GM21786 (cell line): ENCODE data around the gene IL1R1.

ENCODE experiments used
- ATAC-seq: cut with Tn5 transposase; IDR thresholded peaks from one replicate; pipeline ENCODE4 v1.9.1; 2021; ENCODE audit not compliant: unreplicated experiment

Gene IL1R1

GRCh38 chr2:102168026-102168771, 25.7 kb downstream of the IL1R1 start:
- no peak for ATAC-seq

GRCh38 chr2:102171946-102172345, 29.4 kb downstream of the IL1R1 start:
- no peak for ATAC-seq

GRCh38 chr2:102172745-102173144, 30.2 kb downstream of the IL1R1 start:
- no peak for ATAC-seq

- no peak for ATAC-seq
Observed at GRCh38 chr2:102176172-102176571, 33.6 kb downstream of the IL1R1 start.

GRCh38 chr2:102177814-102178478, 35.4 kb downstream of the IL1R1 start:
- no peak for ATAC-seq

GRCh38 chr2:102179061-102179460, 36.5 kb downstream of the IL1R1 start:
- no peak for ATAC-seq

GRCh38 chr2:102179788-102180686, 37.5 kb downstream of the IL1R1 start:
- ATAC-seq, result no peak

- ATAC-seq, result no peak
Observed at GRCh38 chr2:102180687-102180999, 38.1 kb downstream of the IL1R1 start.

- no peak for ATAC-seq
Observed at GRCh38 chr2:102181376-102181775, 38.8 kb downstream of the IL1R1 start.

- no peak for ATAC-seq
Observed at GRCh38 chr2:102181919-102182635, 39.5 kb downstream of the IL1R1 start.

- ATAC-seq, result no peak
Observed at GRCh38 chr2:102184018-102184417, 41.5 kb downstream of the IL1R1 start.

- ATAC-seq, result no peak
Observed at GRCh38 chr2:102184568-102184967, 42.0 kb downstream of the IL1R1 start.

- no peak for ATAC-seq
Observed at GRCh38 chr2:102185347-102185746, 42.8 kb downstream of the IL1R1 start.

- no peak for ATAC-seq
Observed at GRCh38 chr2:102186791-102187495, 44.4 kb downstream of the IL1R1 start, which contains the start of gene IL1RL2. Gene IL1RL2 (plus strand): TSS chr2:102187023. CDS start chr2:102187868, 845 bp downstream.

GRCh38 chr2:102187496-102188150, 45.1 kb downstream of the IL1R1 start:
- no peak for ATAC-seq

GRCh38 chr2:102190430-102191107, 48.0 kb downstream of the IL1R1 start:
- no peak for ATAC-seq

GRCh38 chr2:102191501-102191900, 49.0 kb downstream of the IL1R1 start:
- ATAC-seq, result no peak

- ATAC-seq, result no peak
Observed at GRCh38 chr2:102193074-102193473, 50.5 kb downstream of the IL1R1 start.

GRCh38 chr2:102194609-102195268, 52.2 kb downstream of the IL1R1 start:
- ATAC-seq, result no peak
